Suprapubic skin (tissue), 4 donors: Measurements from ENCODE around the gene CNNM4.

Source experiments
- EP300 ChIP-seq: sonication (generic); formaldehyde crosslinking; IDR thresholded peaks from one replicate; pipeline ENCODE4 v1.6.1; 2017; ENCODE audit warnings: antibody characterized with exemption
- POLR2A ChIP-seq, 2 donors: fragments of 450-650 bp; IDR thresholded peaks; one replicate each; pipeline ENCODE4 v1.6.1; 2017; ENCODE audit warnings: antibody characterized with exemption in 2 of 2, mild to moderate bottlenecking in 2 of 2, moderate library complexity in 2 of 2
- POLR2AphosphoS5 ChIP-seq, 3 donors: sonication (generic); formaldehyde crosslinking; IDR thresholded peaks; one replicate each; pipeline ENCODE4 v1.6.1; 2017; ENCODE audit warnings: antibody characterized with exemption in 3 of 3
- TF ChIP-seq, protein P1 (sequence below), 2 donors: fragments of 200-600 bp in 1 of 2; fragments of 450-650 bp in 1 of 2; sonication (generic) in 1 of 2; IDR thresholded peaks; one replicate each; pipeline ENCODE4 v1.5.1; 2016 to 2019; ENCODE audit warnings: antibody characterized with exemption in 2 of 2, mild to moderate bottlenecking in 1 of 2, moderate library complexity in 1 of 2

DNA sequence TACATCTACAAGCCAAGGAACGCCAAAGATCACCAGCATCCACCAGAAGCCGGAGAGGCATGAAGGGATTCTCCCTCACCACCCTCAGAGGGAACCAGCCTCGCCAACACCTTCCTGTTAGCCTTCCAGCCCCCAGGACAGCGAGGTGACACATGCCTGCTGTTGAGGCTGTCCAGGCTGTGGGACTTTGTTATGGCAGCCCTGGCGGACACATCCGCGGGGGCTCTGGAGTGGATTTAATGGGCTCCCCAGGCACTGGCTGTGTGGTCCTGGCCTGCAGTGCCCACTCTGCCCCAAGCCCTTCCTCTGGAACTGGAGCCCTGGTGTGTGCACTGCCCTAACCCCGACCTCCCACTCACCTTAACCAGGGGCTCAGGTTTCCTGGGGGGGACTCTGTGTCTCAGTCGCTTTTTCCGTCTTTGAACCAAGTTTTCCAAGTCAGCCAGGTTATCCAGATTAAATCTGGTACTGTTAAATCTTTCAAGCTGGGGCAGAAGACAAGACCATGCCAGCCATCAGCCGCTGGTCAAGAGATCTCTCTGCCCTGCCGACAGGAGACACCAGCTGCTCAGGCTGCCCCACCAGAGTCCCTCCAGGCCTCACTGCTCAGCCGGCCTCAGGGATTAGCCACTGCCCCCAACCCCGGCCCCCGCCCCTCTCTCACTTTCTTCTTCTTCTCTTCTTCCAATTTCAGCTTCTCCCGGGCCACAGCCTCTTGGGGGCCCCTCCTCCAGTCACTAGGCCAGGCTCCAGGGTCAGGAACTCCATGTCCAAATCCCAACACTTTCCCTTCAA, 81.2 kb downstream of the CNNM4 start:
- TF ChIP-seq POLR2AphosphoS5 (IDR thresholded peaks at IDR 0.05): no peak
- TF ChIP-seq, protein P1, sequence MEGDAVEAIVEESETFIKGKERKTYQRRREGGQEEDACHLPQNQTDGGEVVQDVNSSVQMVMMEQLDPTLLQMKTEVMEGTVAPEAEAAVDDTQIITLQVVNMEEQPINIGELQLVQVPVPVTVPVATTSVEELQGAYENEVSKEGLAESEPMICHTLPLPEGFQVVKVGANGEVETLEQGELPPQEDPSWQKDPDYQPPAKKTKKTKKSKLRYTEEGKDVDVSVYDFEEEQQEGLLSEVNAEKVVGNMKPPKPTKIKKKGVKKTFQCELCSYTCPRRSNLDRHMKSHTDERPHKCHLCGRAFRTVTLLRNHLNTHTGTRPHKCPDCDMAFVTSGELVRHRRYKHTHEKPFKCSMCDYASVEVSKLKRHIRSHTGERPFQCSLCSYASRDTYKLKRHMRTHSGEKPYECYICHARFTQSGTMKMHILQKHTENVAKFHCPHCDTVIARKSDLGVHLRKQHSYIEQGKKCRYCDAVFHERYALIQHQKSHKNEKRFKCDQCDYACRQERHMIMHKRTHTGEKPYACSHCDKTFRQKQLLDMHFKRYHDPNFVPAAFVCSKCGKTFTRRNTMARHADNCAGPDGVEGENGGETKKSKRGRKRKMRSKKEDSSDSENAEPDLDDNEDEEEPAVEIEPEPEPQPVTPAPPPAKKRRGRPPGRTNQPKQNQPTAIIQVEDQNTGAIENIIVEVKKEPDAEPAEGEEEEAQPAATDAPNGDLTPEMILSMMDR (IDR thresholded peaks at IDR 0.05): no peak
- TF ChIP-seq EP300: no peak
- TF ChIP-seq POLR2A (IDR thresholded peaks at IDR 0.05): no peak
